IPS-20b (cell line): ENCODE data around the gene TCF23.
"Not testable (repeated sequence)": the region's sequence is repeated elsewhere in the genome, so short reads cannot be mapped to it uniquely, and the experiment has no call there.

Experiments
- H3K27ac ChIP-seq: one replicate; pipeline ENCODE4 v1.5.1; 2013; ENCODE audit warnings: low read length
- H3K27me3 ChIP-seq: 2 replicates; pipeline ENCODE4 v1.6.1; 2013; ENCODE audit warnings: mild to moderate bottlenecking, low read length, inconsistent platforms; ENCODE audit not compliant: insufficient read depth
- H3K36me3 ChIP-seq: 2 replicates; pipeline ENCODE4 v1.6.1; 2013; ENCODE audit warnings: low read depth, mild to moderate bottlenecking, inconsistent platforms, low read length, moderate library complexity; ENCODE audit not compliant: insufficient read depth
- H3K4me1 ChIP-seq: 2 replicates; pipeline ENCODE4 v1.6.1; 2013; ENCODE audit warnings: mild to moderate bottlenecking, control low read depth, inconsistent platforms, low read length, moderate library complexity; ENCODE audit not compliant: insufficient read depth
- H3K4me3 ChIP-seq: 2 replicates; pipeline ENCODE4 v1.5.1; 2013; ENCODE audit warnings: mild to moderate bottlenecking, low read length, inconsistent platforms
- H3K9ac ChIP-seq: 2 replicates; pipeline ENCODE4 v1.6.1; 2013; ENCODE audit warnings: low read depth, mild to moderate bottlenecking, inconsistent platforms, low read length, moderate library complexity
- H3K9me3 ChIP-seq: 2 replicates; pipeline ENCODE4 v1.6.1; 2013; ENCODE audit warnings: mild to moderate bottlenecking, low read depth, low read length, inconsistent platforms; ENCODE audit not compliant: insufficient read depth

The TCF23 gene

DNA sequence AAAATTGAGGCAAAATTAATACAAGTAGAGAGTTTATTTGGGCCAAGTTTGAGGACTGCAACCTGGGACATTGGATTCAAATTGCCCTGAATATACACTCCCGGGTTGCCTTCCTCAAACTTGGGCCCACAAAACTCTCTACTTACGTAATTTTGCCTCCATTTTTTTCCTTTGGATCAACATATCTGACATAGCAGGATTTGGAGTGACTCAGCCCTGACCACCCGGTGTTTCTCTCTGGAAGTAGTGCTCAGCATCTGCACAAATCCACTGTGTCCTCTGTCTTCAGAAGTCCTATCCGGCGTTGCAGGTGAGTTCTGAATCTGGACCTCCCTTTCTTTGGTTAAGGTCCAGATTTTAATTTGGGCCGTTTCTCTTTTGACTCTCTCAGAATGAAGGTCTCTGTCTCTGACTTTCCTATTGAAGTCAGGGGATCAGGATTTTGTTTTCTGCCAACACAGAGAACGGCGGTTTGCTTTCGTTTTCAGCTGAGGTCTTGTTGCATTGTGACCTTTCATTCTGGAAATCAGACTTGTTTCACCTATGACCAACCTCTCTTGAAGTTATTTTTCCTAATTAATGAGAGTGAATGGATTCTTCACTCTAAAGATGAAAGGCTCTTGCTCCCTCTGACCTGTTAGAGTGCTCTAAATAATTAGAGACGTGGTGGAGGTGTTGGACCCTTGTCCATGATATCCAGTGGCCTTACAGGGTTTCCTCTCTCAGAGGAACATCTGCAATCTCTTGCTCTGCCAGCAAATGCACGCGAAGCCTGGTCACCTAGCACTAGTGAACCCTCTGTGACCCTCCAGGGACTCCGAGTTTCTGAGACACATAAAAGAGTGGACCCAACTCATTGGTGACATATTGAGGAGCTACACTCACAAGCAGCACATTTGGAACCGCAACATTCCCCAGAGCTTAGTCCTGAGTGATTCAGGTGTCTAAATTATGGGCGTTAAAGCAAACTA lies 13.6 kb downstream of the TCF23 start:
- no peaks in the 10 kb centered on the region; the same call in 1 of the 2 replicates for H3K4me1 ChIP-seq
- H3K27ac ChIP-seq = no peak overlapping the region
- no peaks in the 10 kb centered on the region for H3K36me3 ChIP-seq
- no peak overlapping the region for H3K9ac ChIP-seq
- no peaks in the 10 kb centered on the region for H3K27me3 ChIP-seq
- H3K4me3 ChIP-seq = no peak overlapping the region
- peaks cover 6% of the 10 kb centered on the region; the same call in 1 of the 2 replicates for H3K9me3 ChIP-seq

DNA sequence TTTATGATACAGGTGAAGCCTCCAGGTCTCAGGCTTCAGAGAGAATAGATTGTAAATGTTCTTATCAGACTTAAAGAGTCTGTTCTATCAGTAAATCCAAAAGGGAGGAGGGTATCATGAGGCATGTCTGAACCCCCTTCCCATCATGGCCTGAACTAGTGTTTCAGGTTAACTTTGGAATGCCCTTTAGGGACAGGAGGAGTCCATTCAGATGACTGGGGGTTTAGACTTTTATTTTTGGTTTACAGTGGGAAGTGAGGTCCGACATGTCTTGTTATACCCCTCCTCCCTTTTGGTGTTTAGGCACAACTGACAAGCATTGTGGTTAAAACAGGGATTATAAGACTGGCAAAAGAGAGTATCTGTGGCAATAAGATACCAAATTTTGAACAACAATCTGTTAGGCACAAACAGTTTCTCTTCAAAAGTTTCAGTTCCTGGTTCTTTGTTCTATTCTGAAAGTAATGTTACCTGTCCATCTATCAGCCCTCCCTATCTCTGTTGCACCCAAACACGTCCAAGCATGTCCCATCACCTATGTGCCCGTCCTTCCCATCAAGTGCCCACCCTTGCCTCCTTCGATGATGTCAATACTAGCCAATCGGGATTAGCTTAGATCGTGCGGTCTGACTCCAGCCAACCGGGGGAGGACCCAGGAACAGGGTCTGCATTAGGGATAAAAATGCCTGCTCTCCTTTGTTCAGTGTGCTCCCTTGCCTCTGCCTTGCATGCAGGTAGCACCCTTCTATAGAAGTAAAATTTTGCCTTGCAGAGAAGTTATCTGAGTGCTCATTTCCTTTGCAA lies 16.4 kb downstream of the TCF23 start:
- H3K9ac ChIP-seq = no peak overlapping the region
- H3K27me3 ChIP-seq = peaks cover 3% of the 10 kb centered on the region; the same call in 1 of the 2 replicates
- peaks cover 6% of the 10 kb centered on the region; the same call in 1 of the 2 replicates for H3K9me3 ChIP-seq
- no peaks in the 10 kb centered on the region; the same call in 1 of the 2 replicates for H3K4me1 ChIP-seq
- no peaks in the 10 kb centered on the region for H3K36me3 ChIP-seq
- no peak overlapping the region for H3K4me3 ChIP-seq
- no peak overlapping the region for H3K27ac ChIP-seq

GRCh38 chr2:27170581-27171337 lies 22.0 kb downstream of the TCF23 start:
- Histone ChIP-seq H3K4me1 (no peaks in the 10 kb centered on the region; the same call in 1 of the 2 replicates), H3K27ac (no peak overlapping the region), H3K9ac (no peak overlapping the region)

DNA sequence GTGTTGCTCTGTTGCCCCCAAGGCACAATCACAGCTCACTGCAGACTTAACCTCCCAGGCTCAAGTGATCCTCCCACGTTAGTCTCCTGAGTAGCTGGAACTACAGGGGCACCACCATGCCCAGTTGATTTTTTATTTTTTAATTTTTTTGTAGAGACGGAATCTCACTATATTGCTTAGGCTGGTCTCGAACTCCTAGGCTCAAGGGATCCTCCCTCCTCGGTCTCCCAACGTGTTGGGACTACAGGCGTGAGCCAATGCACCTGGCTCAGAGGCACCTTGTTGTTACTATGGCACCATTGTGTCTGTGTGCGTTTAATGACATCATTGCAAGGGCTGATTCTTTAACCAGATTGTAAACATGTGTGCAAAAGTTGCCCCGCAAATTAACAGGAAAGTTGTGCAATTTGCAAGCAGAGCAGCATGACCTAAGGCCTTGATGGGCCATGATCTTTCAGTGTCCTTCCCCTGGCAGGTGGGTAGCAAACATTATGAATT lies 22.6 kb downstream of the TCF23 start:
- Histone ChIP-seq H3K36me3 (no peaks in the 10 kb centered on the region), H3K9ac (no peak overlapping the region), H3K27ac (no peak overlapping the region), H3K27me3 (peaks cover 18% of the 10 kb centered on the region), H3K4me1 (no peaks in the 10 kb centered on the region), H3K4me3 (no peak overlapping the region), H3K9me3 (no peaks in the 10 kb centered on the region)

More at GRCh38 chr2:27170581-27171337, 22.0 kb downstream of the TCF23 start:
- H3K9me3 ChIP-seq = no peaks in the 10 kb centered on the region
- peaks cover 18% of the 10 kb centered on the region for H3K27me3 ChIP-seq
- no peak overlapping the region for H3K4me3 ChIP-seq
- no peaks in the 10 kb centered on the region for H3K36me3 ChIP-seq

- Histone ChIP-seq H3K27ac (no peak overlapping the region), H3K27me3 (peaks cover 18% of the 10 kb centered on the region)
These were observed 25.8 kb downstream of the TCF23 start for GRCh38 chr2:27174638-27175037.

GRCh38 chr2:27175330-27175729 lies 26.5 kb downstream of the TCF23 start:
- Histone ChIP-seq H3K9ac (no peak overlapping the region), H3K27me3 (peaks cover 14% of the 10 kb centered on the region), H3K27ac (no peak overlapping the region), H3K4me3 (no peak overlapping the region), H3K9me3 (no peaks in the 10 kb centered on the region), H3K4me1 (no peaks in the 10 kb centered on the region), H3K36me3 (no peaks in the 10 kb centered on the region)

More at GRCh38 chr2:27174638-27175037, 25.8 kb downstream of the TCF23 start:
- no peaks in the 10 kb centered on the region for H3K4me1 ChIP-seq
- no peaks in the 10 kb centered on the region for H3K9me3 ChIP-seq
- H3K36me3 ChIP-seq = no peaks in the 10 kb centered on the region
- no peak overlapping the region for H3K4me3 ChIP-seq
- no peak overlapping the region for H3K9ac ChIP-seq

- H3K9ac ChIP-seq, H3K4me3 ChIP-seq, H3K27me3 ChIP-seq, H3K27ac ChIP-seq, H3K4me1 ChIP-seq, H3K9me3 ChIP-seq, H3K36me3 ChIP-seq: not testable (repeated sequence)
These were observed 27.0 kb downstream of the TCF23 start for GRCh38 chr2:27175781-27176180.

- no peak overlapping the region for H3K4me3 ChIP-seq
- H3K27me3 ChIP-seq = 0 out of 2 replicates have a peak, but pooled peaks cover 5% of the 10 kb centered on the region
- no peaks in the 10 kb centered on the region for H3K36me3 ChIP-seq
- H3K27ac ChIP-seq = no peak overlapping the region
- no peaks in the 10 kb centered on the region for H3K4me1 ChIP-seq
- H3K9ac ChIP-seq = no peak overlapping the region
- no peaks in the 10 kb centered on the region for H3K9me3 ChIP-seq
These were observed 28.9 kb downstream of the TCF23 start for GRCh38 chr2:27177441-27178351.

DNA sequence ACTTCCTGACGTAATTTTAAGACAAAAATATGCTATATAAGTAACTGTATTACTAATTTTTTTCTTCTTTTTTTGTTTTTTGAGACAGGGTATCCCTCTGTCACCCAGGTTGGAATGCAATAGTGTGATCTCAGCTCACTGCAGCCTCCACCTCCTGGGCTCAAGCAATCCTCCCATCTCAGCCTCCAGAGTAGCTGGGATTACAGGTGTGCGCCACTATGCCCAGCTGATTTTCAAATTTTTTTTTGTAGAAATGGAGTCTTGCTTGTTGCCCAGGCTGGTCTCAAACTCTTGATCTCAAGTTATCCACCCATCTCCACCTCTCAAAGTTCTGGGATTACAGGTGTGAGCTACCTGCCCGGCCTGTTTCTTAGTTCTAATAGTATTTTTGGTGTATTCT lies 29.7 kb downstream of the TCF23 start:
- Histone ChIP-seq H3K9ac (no peak overlapping the region), H3K9me3 (no peaks in the 10 kb centered on the region), H3K36me3 (no peaks in the 10 kb centered on the region), H3K27ac (no peak overlapping the region), H3K4me3 (no peak overlapping the region), H3K4me1 (no peaks in the 10 kb centered on the region), H3K27me3 (0 out of 2 replicates have a peak, but pooled peaks cover 5% of the 10 kb centered on the region)

DNA sequence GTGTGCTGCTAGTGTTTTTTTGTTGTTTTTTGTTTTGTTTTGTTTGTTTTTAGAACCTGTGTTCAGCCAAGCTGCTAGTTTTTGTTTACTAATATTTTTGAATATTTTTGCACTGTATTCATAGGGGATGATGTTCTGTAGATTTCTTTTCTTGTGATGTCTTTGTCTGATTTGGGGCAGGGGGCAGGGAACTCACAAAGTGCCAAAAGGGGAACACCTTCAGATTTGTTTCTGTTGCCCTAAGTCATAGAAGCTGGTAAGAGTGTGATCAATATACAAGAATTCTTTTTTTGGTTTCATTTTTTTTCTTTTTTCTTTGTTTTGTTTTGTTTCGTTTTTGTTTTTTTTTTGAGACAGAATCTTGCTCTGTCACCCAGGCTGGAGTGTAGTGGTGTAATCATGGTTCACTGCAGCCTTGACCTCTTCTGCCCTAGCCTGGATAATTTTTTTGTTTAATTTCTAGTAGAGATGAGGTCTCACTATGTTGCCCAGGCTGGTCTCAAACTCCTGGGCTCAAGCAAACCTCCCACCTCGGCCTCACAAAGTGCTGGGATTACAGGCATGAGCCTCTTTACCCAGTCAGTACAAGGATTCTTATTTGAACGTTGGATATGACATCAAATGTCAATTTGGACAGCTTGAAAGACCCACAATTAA lies 30.7 kb downstream of the TCF23 start:
- H3K4me1 ChIP-seq = no peaks in the 10 kb centered on the region
- H3K27ac ChIP-seq = no peak overlapping the region
- no peak overlapping the region for H3K4me3 ChIP-seq
- H3K27me3 ChIP-seq = no peaks in the 10 kb centered on the region
- no peaks in the 10 kb centered on the region for H3K36me3 ChIP-seq
- no peaks in the 10 kb centered on the region for H3K9me3 ChIP-seq
- H3K9ac ChIP-seq = no peak overlapping the region
